NAMALWA (cell line): ENCODE results near the gene SELENOO.

ENCODE experiments used
- DNase-seq: peaks from one replicate; pipeline ENCODE4 v3.0.0-alpha.2; 2015; ENCODE audit warnings: low spot score

SELENOO gene

DNA sequence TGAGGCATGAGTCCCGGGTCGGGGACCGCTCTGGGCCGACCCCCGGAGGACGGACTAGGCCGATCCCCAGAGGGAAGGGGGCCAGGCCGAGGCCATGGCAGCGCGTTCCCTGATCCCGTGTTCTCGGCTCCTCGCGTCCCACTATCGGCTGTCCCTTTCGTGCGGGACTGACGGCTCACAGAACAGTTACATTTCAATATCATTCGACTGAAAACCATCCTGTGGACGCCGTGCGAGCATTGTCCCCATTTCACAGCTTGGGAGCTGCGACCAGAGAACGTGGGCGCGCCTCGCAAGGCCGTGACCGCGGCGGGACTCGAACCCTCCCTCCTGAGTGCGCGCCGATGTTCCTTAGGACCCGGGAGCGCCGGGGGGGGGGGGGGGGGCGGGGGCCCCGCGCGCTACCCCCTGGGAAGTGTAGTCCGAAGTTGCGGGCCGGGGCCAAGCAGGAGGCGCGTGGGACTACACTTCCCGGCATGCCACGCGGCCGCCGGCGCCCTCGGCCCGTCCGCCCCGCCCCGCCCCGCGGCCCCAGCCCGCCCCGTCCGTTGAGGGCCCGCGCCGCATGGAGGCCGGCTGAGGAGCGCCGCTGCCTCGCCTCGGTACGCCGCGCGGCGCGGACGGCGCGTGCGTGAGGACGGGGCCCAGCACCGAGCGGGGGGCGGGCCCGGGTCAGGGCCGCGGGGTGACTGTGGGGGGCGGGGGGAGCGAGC lies 15.3 kb upstream of the SELENOO start, which contains the start of gene TRABD:
TRABD (plus strand) TSS at position 539 of the 713 bp plus-strand sequence. CDS start 7,148 bp downstream, outside the sequence.
- peak; percentile 88 for DNase-seq

DNA sequence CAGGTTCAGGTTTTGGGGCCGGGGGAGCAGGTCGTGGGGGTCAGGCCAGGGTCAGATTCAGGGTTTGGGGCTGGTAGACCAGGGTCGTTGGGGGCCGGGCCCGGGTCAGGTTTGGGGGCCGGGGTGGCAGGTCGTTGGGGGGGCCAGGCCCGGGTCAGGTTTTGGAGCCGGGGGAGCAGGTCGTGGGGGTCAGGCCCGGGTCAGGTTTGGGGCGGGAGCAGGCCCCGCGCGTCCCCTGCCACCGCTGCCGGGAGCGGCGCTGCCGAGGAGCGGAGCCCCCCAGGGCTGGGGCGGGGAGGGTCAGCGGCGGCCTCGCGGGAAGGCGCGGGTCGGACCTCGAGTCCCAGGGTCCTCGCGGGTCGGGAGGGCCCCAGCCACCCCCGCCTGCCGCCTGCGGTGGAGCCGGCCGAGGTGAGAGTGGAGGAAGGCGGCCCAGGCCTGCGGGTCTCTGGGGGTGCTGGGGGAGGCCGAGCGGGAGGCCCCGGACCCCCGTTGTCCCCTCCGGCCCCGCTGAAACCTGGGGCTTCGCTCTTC lies 14.6 kb upstream of the SELENOO start:
- no peak for DNase-seq

- DNase-seq, result peak; percentile 47
These were observed 13.9 kb upstream of the SELENOO start for GRCh38 chr22:50186761-50187523.

DNA sequence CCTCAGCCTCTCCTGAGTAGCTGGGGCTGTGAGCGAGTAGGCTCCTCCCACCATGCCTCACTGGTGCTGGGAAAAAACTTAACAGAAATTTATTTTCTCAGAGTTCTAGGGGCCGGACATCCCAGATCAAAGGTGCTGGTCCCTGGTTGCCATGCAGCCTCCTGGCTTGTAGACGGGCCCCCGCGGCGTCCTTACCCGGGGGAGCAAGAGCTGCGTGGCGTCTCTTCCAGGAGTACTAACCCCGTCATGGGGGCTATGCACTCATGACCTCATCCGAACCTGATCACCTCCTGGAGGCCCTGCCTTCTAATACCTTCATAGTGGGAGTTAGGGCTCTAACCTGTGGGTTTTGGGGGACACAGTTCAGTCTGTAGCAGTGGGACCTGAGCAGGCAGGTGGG lies 12.5 kb upstream of the SELENOO start:
- no peak for DNase-seq

DNA sequence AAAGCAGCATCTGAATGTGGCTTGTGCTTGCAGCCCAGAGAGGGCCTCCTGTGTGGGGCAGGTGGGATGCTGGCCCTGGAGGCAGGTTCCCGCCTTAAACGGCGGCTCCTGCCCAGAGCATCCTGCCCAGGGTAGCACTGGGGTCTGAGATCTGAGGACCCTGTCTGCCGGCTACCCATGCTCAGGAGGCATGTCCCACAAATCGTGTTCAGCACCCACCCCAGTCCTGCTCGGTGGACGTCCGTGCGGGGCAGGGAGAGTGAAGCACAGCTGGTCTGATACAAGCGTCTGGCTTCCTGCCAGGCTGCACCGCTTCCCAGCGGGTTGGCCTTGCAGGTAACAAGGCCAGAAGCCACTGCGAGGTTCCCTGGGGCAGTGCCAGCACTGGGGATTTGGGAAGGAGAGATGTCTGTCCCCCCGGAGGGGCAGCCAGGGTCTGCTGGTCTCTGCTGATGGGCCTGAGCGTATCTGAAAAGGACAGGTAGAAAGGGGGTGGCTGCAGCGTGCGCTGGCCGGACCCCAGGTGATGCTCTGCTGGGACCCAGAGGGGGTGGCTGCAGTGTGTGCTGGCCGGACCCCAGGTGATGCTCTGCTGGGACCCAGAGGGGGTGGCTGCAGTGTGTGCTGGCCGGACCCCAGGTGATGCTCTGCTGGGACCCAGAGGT lies 11.5 kb upstream of the SELENOO start:
- DNase-seq, result peak; percentile 55

- peak; percentile 79 for DNase-seq
These were observed 11.0 kb upstream of the SELENOO start for GRCh38 chr22:50189849-50190181.

DNA sequence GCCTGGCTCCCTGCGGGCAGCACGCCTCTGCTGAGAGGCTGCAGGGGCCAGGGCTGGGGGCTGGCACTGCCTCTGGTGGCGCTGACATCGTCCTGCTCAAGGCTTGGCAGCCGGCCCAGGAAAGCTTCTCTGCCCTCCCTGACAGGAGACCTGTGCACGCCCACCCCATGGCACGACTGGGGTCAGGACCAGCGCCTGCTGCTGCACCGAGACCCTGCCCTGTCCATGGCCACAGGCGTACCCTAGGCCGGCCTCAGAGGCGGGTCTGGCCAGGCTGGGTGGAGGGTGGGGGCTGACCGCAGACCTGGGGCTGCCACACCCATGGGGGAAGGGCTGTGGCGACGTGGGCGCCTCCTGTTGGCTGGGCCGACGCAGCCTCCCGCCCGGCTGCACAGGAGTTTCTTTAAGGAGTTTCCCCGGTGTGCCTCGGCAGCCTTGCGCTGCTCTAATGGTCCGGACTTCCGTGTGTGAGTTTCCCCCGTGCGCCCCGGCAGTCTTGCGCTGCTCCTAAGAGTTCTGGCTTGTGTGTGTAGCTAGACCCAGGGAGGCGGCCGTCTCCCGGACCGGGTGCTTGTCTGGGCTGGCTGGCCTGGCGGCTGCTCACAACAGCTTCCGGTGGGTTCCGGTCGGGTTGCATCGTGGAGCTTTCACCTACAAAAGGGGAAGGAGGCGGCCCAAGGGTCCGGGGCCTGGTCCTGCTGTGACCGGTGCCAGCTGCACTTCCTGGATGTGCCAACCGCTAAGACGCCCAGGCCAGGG lies 10.4 kb upstream of the SELENOO start:
- peak; percentile 95 for DNase-seq

DNA sequence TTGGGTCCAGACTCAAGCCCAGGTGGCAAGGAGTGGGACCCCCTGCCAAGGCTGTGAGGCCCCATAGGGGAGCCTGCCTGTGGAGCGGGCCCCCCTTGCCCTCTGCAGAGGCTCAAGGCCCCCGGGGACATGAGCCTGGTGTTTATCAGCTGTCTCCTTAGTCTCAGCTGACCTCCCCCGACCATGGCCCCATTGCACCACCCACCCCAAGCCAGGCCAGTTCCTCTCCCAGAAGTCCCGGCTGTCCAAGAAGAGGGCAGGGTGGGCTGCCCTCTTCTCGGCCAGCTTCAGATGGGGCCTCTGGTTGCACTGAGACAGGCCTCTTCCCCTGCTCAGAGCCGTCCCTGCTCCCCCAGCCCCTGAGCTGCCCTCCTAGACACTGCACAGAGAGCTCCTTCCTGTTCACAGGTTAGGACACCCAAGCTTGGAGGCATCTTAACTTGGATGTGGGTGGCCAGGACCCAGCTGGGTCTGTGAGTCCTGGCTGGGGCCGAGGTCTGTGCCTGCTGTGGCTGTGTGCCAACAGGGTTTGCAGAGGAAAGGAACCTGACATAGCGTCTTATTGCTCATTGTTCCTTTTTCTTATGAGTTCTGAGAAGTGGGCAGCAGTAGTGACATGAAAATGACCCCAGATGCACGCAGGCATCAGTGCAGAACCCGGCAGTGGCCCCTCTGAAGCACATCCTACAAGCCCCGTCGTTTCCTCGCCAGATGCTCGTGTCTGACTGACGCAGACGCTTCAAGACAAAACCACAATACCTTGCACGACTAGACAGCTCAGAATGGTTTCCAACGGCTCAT lies 9.7 kb upstream of the SELENOO start:
- peak; percentile 97 for DNase-seq

DNA sequence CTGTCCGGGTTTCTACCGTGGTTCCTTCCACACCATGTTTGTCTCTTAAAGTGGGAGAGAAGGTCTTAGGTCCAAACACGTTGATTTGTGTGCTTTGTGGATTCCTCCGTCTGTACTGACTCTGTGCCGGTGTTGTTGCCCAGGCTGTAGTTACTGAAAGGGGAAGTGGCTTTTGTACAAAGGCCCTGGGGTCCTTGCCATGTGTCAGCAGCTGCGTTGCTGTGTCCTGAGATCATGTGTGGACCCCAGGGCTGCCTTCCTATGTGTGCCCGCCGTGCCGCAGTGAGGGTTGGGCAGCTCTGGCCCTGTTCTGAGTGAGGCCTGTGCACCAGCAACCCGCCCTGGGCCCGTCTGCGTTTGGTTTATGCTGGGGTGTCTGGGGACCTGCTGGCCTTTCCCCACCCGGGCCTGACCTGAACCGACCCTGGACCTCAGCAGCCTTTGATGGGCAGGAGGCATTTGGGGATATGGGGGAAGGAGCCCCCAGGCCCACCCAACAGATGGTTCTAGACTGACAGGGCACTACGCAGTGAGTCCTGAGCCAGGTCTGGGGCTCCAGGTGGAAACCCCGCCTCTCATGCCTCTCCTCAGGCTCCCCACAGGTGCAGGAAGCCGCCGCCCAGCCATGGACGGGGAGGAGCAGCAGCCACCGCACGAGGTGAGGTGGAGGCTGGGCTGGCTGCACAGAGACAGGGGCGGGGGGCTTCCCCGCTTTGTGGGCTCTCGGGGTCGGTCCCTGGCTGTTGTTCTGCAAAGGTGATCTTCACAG lies 8.2 kb upstream of the SELENOO start:
- DNase-seq, result peak; percentile 90

- DNase-seq, result no peak
These were observed 7.2 kb upstream of the SELENOO start for GRCh38 chr22:50193621-50194020.

GRCh38 chr22:50194037-50194805 lies 6.6 kb upstream of the SELENOO start:
- no peak for DNase-seq

GRCh38 chr22:50196256-50196655 lies 4.6 kb upstream of the SELENOO start:
- no peak for DNase-seq

DNA sequence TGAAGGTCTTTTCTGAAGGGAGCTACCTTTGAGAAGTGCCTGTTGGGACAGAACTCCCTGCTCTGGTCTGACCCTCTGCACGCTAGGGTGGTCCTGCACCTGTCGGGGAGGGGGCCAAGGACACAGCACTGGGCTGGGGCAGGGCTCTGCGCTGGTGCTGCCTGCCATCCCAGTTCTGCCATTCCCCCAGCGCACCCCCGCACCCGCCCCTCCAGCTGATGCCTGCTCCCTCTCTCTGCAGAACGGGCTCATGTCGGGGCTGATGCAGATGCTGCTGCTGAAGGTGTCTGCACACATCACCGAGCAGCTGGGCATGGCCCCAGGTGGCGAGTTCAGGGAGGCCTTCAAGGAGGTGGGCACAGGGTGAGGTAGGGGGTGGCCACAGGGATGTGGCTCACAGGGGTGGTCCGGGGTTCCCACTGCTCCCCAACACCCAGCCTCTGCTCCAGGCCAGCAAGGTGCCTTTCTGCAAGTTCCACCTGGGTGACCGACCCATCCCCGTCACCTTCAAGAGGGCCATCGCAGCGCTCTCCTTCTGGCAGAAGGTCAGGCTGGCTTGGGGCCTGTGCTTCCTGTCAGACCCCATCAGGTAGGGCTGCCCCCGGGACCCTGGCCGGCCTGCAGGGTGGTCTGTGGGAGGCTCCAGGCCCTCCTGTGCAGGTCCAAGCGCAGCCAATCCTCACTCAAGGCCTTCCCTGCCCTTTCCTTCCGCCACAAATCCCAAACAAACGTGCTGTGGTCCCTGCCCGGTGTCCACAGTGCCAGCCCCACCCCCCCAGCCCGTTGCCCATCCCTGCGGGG lies 3.6 kb upstream of the SELENOO start:
- DNase-seq, result no peak

DNA sequence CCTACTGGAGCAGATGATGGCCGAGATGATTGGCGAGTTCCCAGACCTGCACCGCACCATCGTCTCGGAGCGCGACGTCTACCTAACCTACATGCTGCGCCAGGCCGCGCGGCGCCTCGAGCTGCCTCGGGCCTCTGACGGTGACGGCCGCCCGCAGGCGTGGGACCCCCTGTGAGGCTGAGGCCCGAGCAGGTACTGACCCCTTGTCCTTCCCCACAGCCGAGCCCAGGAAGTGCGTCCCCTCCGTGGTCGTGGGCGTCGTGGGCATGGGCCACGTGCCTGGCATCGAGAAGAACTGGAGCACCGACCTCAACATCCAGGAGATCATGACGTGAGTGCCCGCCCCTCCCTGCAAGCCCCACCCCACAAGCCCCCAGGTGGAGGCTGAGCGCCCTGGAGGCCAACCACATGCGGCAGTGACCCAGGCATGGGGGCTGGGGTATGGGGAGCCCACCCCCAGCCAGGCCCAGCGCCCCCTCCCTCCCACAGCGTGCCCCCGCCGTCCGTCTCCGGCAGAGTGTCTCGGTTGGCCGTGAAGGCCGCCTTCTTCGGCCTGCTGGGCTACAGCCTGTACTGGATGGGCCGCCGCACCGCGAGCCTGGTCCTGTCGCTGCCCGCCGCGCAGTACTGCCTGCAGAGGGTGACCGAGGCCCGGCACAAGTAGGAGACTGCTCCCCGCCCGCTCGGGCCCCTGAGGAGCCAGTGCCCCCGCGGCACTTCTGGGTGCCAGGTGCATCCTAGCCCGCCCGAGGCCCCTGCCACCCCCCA lies 2.8 kb upstream of the SELENOO start:
- DNase-seq, result no peak

DNA sequence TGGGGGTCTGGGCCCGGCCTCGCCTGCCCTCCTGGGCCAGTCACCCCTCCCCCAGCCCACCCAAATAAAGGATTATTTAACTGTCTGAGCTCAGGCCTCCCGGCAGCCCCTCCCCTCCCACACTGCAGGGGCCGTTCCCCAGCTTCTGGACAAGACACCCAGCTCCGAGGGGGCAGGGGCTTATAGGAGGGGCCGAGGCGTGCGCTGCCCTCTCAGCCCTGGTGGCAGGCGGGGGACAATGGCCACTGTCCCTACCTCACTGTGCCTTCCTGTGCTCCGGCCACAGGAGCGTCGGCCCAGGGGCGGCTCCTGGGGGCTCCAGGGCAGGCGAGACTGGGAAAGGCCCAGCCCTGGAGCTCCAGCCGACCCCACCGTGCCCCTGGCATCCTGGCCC lies 2.2 kb upstream of the SELENOO start:
- no peak for DNase-seq

- no peak for DNase-seq
These were observed 1.5 kb upstream of the SELENOO start for GRCh38 chr22:50199251-50199721.

- no peak for DNase-seq
These were observed 866 bp upstream of the SELENOO start for GRCh38 chr22:50199829-50200460.
